Natural killer cell (primary cell): ENCODE data around the gene NLRP5. TPM values are rescaled to one million over a fixed set of nuclear protein-coding genes. Genes with fewer than 3 reads are reported as not detected.

Source experiments
- ATAC-seq, 3 donors: fragments of 150-1000 bp in 2 of 3; fragments of 200-7000 bp in 1 of 3; cut with Tn5 transposase; 1 replicate in 1 of 3; 2 replicates in 2 of 3; pipeline ENCODE4 v1.10.0; 2021; ENCODE audit warnings: mild to moderate bottlenecking in 2 of 3, moderate library complexity in 2 of 3
- DNase-seq, 2 donors: peaks; one replicate each; pipeline versions ENCODE4 v3.0.0 to v3.0.0-alpha.2; 2013 to 2021; ENCODE audit warnings: mixed read lengths in 1 of 2
- H3K27ac ChIP-seq: one replicate; pipeline ENCODE4 v1.5.1; 2013; ENCODE audit warnings: mild to moderate bottlenecking, low read length
- H3K27me3 ChIP-seq: one replicate; pipeline ENCODE4 v1.6.1; 2013; ENCODE audit warnings: low read length; ENCODE audit not compliant: control insufficient read depth, insufficient read depth
- H3K36me3 ChIP-seq: one replicate; pipeline ENCODE4 v1.6.1; 2013; ENCODE audit warnings: low read length; ENCODE audit not compliant: control insufficient read depth, insufficient read depth
- H3K4me1 ChIP-seq: one replicate; pipeline ENCODE4 v1.6.1; 2013; ENCODE audit warnings: low read length; ENCODE audit not compliant: control insufficient read depth, insufficient read depth
- H3K4me3 ChIP-seq: one replicate; pipeline ENCODE4 v1.5.1; 2013; ENCODE audit warnings: low read length
- H3K9me3 ChIP-seq: one replicate; pipeline ENCODE4 v1.6.1; 2013; ENCODE audit warnings: low read length; ENCODE audit not compliant: control insufficient read depth, insufficient read depth
- H3K27ac Mint-ChIP-seq, 2 donors: one replicate each; pipeline ENCODE4 v1.8.0; 2022; ENCODE audit warnings: mild to moderate bottlenecking in 2 of 2, mixed read lengths in 2 of 2, moderate library complexity in 1 of 2
- H3K27me3 Mint-ChIP-seq, 2 donors: one replicate each; pipeline ENCODE4 v1.8.0; 2022; ENCODE audit warnings: low read depth in 2 of 2, mixed read lengths in 2 of 2
- H3K36me3 Mint-ChIP-seq: one replicate; pipeline ENCODE4 v1.8.0; 2022; ENCODE audit warnings: mixed read lengths
- H3K4me1 Mint-ChIP-seq, 2 donors: one replicate each; pipeline ENCODE4 v1.8.0; 2022; ENCODE audit warnings: mixed read lengths in 2 of 2
- H3K4me3 Mint-ChIP-seq: one replicate; pipeline ENCODE4 v1.8.0; 2022; ENCODE audit warnings: mild to moderate bottlenecking, moderate library complexity, mixed read lengths
- H3K9me3 Mint-ChIP-seq, 2 donors: one replicate each; pipeline ENCODE4 v1.8.0; 2022; ENCODE audit warnings: mixed read lengths in 2 of 2
- CTCF ChIP-seq: fragments of 200-600 bp; IDR thresholded peaks from one replicate; pipeline ENCODE4 v1.8.0; 2022; ENCODE audit warnings: antibody characterized with exemption
- whole genome bisulfite sequencing: methylation state at CpG from one replicate; pipeline ENCODE4 v1.1.7; 2013; ENCODE audit warnings: missing lambda C conversion rate; ENCODE audit not compliant: insufficient coverage; 5-methylcytosine and 5-hydroxymethylcytosine counted together
- intact Hi-C: fragments of 100-400 bp; cut with micrococcal nuclease; formaldehyde crosslinking; loops from one replicate; pipeline ENCODE4 v1.14.2; 2022
- total RNA-seq, 4 donors: library from RNA; stranded (reverse); fragments of 120-200 nt in 1 of 4; gene quantifications; one replicate each; pipeline versions ENCODE4 v1.2.3 to v1.2.4, GENCODE V29; 2013 to 2022

NLRP5 gene
- total RNA-seq, 3 donors from 2014 or later (not counting 1 experiment from before 2014, with no cell fraction given), result not detected

- Mint-ChIP-seq H3K4me3 (no peak overlapping the region), H3K9me3 (no peaks in the 10 kb centered on the region), H3K4me1 (peaks cover 0 to 15% of the 10 kb centered on the region in 2 donors), H3K27ac (peak overlapping the region in 1 of 2 donors; percentile 40), H3K36me3 (no peaks in the 10 kb centered on the region), H3K27me3 (no peaks in the 10 kb centered on the region)
- no peak for TF ChIP-seq CTCF
- Histone ChIP-seq H3K36me3 (peaks cover 28% of the 10 kb centered on the region), H3K4me1 (peaks cover 4% of the 10 kb centered on the region), H3K27me3 (no peaks in the 10 kb centered on the region), H3K9me3 (no peaks in the 10 kb centered on the region), H3K27ac (no peak overlapping the region), H3K4me3 (no peak overlapping the region)
- no peak for ATAC-seq
- 96% methylated on average over 34 of the region's 34 CpGs for WGBS
- no peak for DNase-seq
- intact Hi-C loops, result no loop called here
Observed at GRCh38 chr19:56098731-56099568, 112.4 kb downstream of the NLRP5 start.

- no peaks in the 10 kb centered on the region for H3K9me3 Mint-ChIP-seq
- H3K4me1 Mint-ChIP-seq, result peaks cover 0 to 20% of the 10 kb centered on the region in 2 donors
- no peaks in the 10 kb centered on the region for H3K36me3 Mint-ChIP-seq
- no peaks in the 10 kb centered on the region for H3K27me3 ChIP-seq
- no peaks in the 10 kb centered on the region for H3K9me3 ChIP-seq
- H3K27ac Mint-ChIP-seq, result peak overlapping the region in 1 of 2 donors; percentile 40
- no peak for TF ChIP-seq CTCF
- H3K36me3 ChIP-seq, result peaks cover 28% of the 10 kb centered on the region
- peaks cover 8% of the 10 kb centered on the region for H3K4me1 ChIP-seq
- DNase-seq (no peak), ATAC-seq (no peak)
- H3K27me3 Mint-ChIP-seq, result no peaks in the 10 kb centered on the region
- WGBS, result 98% methylated on average over 31 of the region's 31 CpGs
- H3K4me3 ChIP-seq, result no peak overlapping the region
- intact Hi-C loops, result loop anchor here (10.0 kb wide), 1 partner anchor 75 kb away; the partner anchor contains the start of gene GALP
- H3K27ac ChIP-seq, result no peak overlapping the region
- no peak overlapping the region for H3K4me3 Mint-ChIP-seq
Observed at GRCh38 chr19:56099638-56100539, 113.3 kb downstream of the NLRP5 start.

GRCh38 chr19:56101095-56101494, 114.5 kb downstream of the NLRP5 start:
- H3K4me3 Mint-ChIP-seq, result no peak overlapping the region
- no peaks in the 10 kb centered on the region for H3K27me3 Mint-ChIP-seq
- no peak for TF ChIP-seq CTCF
- Histone ChIP-seq H3K27ac (no peak overlapping the region), H3K36me3 (peaks cover 28% of the 10 kb centered on the region), H3K4me1 (peaks cover 16% of the 10 kb centered on the region), H3K9me3 (no peaks in the 10 kb centered on the region), H3K27me3 (no peaks in the 10 kb centered on the region), H3K4me3 (no peak overlapping the region)
- no peak for DNase-seq
- H3K4me1 Mint-ChIP-seq, result peaks cover 7 to 30% of the 10 kb centered on the region in 2 donors
- intact Hi-C loops, result loop anchor here (10.0 kb wide), 1 partner anchor 74 kb away; the partner anchor contains the start of gene GALP
- H3K27ac Mint-ChIP-seq, result peak overlapping the region in 1 of 2 donors; percentile 20
- ATAC-seq, result no peak
- H3K36me3 Mint-ChIP-seq, result no peaks in the 10 kb centered on the region
- 94% methylated on average over 25 of the region's 25 CpGs for WGBS
- no peaks in the 10 kb centered on the region for H3K9me3 Mint-ChIP-seq
